Activated CD4-positive, alpha-beta T cell treated with anti-CD3 and anti-CD28 coated beads for 4 hours (primary cell): ENCODE results near the gene EFTUD2.
A peak's percentile ranks its signal among the peaks of the same experiment; 100 is the strongest.

ENCODE experiments used
- DNase-seq, 2 donors: peaks; one replicate each; pipeline ENCODE4 v3.0.0-alpha.2; 2020

Gene EFTUD2

DNA sequence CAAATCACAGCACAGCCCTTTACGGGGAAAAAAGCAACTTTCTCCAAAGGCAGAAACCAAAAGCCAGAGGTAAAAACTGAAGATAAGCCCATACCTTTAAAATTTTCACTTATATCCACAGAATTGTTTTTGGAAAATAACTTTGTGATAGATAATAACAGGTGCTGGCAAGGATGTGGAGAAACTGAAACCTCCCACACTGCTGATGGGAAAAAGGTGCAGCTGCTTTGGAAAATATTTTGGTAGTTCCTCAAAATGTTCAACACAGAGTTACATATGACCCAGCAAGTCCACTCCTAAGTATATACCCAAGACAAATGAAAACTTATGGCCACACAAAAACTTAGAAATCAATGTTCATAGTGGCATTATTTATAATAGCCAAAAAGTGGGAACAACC is 12.2 kb downstream of the EFTUD2 start:
- no peak for DNase-seq

DNA sequence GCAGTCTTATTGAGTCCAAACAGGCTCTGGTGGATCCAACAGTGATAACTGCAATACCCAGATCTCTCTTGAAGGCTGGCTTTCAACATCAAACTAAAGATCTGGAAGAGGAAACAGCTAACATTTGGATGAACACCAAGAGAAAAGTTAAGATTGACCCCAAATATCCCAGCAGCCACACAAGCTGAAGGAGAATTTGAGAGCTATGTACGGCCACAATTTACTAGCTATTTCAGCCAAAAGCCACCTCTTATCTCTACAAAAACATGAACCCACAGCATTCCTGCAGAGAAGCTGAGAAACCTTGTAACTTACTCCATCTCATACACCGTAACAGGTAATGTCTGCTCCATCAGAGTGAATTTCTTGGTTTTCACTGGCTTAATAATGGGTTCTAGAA is 14.3 kb downstream of the EFTUD2 start:
- no peak for DNase-seq

DNA sequence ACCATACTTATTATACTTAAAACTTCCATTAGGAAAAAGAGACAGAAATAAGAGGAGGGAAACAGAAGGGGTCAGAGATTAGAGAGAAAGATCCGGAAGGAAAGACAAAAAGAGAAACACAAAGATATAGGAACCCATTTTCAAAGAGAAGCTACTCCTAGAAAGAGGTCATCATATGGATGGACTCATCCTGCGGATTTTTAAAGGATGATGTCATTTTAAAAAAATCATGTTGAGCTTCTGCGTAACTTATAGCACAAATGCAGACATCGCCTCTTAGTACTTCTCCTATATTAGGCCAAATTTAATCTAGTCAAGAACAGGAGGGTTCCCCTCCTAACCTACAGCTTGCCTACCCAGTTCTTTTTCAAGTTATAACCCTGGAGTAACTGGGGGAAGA is 18.1 kb downstream of the EFTUD2 start:
- DNase-seq: no peak

- DNase-seq: no peak
Observed at GRCh38 chr17:44880062-44880461, 19.2 kb downstream of the EFTUD2 start.

GRCh38 chr17:44879376-44879775 is 19.9 kb downstream of the EFTUD2 start:
- no peak for DNase-seq

DNA sequence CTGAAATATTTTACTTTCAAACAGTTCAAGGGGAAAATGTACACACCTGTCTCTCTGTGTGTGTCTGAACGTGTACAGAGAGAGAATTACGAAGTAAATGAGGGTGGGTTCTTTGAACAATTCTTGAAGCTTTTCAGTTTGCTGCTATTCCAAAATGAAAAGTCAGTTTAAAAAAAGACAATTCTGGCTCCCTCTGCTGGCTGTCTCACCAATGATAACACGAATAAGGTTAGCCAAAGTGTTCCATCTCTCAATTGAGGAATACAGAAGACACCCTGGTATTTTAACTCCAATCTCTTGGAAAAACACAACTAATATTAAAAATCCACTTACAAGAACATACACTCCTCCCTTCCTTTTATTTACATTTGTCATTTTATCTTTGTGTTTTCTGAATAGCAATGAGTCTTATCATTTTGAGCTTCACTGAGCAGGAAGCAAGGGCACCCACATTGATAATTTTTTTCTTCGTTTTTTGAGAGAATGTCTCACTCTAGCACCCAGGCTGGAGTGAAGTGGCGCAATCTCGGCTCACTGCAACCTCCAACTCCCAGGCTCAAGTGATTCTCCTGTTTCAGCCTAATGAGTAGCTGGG is 20.5 kb downstream of the EFTUD2 start:
- peak in 1 of 2 donors; percentile 21 for DNase-seq

GRCh38 chr17:44877121-44877520 is 22.1 kb downstream of the EFTUD2 start:
- no peak for DNase-seq

DNA sequence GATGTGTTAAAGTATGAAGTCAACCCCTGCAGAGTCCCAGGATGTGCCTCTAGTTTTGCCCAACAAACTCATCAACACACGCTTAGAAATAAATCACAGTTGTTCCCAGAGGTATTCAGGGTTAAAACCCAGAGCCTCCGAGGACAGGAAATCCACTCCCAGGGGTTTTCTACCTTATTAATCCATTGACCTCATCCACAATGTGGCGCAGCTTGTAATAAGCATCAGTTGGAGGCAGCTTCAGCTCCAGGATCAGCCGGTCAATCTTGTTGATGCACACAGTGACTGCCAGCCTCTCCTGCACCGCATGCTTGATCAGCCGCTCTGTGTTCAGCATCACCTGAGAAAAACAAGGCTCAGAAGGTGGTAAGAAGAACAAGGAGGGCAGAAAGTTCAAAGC is 23.5 kb downstream of the EFTUD2 start:
- no peak for DNase-seq

- DNase-seq: no peak
Observed at GRCh38 chr17:44872131-44872768, 27.0 kb downstream of the EFTUD2 start.

DNA sequence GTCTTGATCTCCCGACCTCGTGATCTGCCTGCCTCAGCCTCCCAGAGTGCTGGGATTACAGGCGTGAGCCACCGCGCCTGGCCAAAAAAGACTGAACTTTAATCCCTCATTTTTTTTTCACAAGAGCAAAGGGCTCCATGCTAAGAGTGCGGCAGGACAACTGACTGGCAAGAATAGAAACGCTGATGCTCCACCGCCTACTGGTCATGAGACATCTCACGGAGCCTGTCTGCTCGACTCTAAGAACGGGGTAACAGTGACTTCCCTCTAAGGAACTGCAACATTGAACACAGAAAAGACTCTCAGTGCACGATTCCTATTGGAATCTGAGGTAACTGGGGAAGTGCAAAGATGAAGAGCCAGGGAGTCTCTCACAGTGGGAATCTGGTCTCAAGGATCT is 27.7 kb downstream of the EFTUD2 start:
- no peak for DNase-seq

DNA sequence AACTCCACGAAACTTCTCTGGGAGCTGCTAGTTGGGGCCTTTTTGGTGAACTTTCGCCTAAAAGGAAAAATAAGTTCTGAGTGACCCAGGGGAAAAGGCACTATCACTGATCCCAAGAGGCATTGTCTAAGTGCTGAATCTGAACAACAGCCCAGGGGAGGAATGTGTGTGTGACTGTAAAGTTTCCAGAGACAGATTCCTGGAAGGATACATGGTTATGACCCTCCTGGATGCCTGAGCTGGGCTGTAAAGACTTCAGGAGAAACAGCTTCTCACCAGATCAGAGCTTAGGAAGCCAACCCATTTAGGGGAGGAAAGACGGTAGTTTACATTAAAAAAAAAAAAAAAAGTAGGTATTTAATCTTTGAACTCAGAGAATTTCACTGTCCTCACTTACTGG is 31.4 kb downstream of the EFTUD2 start:
- DNase-seq: no peak

DNA sequence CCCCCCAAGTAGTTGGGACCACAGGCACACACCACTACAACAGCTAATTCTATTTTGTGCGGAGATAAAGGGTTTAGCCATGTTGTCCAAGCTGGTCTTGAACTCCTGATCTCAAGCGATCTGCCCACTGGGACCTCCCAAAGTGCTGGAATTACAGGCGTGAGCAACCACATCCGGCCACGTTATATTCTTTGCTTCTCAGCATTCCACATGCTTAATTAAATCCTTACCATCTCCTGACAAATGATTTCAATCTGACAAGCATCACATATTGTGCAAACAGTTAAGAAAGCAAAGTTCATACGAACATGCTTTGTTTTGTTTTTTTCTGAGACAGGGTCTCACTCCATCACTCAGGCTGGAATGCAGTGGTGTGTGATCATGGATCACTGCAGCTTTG is 33.3 kb downstream of the EFTUD2 start:
- DNase-seq: no peak

DNA sequence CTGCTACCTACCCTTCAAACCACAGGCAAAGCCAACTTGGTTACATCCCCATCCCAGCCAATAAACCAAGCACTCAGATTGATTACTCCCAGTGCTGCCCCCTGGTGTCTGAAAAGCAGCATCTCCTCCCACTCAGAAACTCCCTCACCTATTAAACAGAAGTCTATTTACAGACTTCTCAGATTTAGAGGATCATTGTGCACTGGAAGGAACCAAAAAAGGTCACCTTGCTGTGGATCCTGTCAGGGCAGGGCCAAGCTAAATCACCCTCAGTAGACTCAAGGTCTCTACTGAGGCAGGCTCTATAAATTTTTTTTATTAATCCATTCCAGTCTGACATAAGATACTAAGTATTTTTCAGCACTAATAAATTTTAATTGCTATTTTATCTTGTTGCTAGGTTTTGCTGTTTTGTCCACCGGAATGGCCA is 34.0 kb downstream of the EFTUD2 start:
- DNase-seq: peak; percentile 74 to 79

- no peak for DNase-seq
Observed at GRCh38 chr17:44864831-44865230, 34.4 kb downstream of the EFTUD2 start.

DNA sequence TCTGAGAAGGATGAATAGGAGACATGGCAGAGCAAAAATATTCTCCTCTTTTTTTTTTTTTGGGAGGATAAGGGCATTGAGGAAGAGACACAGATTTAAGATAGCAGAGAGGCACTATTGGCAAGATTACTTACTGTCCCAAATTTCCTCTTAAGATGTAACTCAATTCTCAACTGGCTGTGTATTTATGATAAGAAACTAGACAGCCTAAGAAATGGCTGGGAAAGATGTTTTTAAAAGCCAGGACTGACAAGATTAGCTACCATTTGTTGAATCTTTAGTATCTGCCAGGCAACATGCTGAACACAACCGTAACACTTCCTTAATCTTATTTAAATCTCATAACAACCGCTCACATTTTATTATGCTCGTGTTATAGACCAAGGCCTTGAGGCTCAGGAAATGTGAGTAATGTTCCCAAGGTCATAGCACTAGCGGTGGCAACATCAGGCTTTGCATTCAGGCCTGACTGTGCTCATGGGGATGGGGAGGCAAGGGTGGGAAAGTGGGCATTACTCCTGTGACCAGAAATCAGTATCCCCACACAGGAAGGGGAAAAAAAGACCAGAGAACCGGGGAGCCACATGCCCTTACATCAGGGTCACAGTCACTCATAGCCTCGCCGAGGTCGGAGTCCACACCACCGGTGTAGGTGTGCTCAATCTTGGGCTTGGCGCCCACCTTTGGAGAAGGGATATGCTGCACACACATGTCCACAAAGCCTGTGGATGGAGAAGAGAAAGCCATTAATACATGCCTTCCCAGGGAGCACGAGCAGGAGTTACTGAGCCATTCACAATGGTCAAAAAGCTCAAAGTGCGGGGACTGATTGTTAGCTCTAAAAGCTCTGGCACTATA is 36.0 kb downstream of the EFTUD2 start:
- no peak for DNase-seq

- no peak for DNase-seq
Observed at GRCh38 chr17:44862278-44862914, 36.8 kb downstream of the EFTUD2 start.

DNA sequence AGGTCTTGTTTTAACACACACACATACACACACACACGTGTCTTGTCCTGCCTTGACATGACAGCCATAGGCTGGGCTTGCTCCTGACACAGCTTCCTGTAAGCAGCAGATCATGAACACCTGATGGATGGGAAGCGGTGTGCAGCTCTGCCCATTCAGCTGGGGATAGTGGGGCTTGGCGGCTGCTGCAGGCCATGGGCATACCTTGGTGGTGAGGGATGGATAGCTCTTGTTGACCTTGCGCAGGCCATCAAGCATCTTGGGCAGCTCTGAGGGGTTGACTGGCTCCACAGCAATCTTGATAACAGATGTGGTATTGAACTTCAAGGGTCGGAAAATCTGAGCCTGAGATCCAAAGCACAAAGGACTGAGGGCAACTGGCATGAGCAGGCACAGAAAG is 39.5 kb downstream of the EFTUD2 start:
- DNase-seq: no peak

GRCh38 chr17:44854192-44854591 is 45.1 kb downstream of the EFTUD2 start:
- no peak for DNase-seq

DNA sequence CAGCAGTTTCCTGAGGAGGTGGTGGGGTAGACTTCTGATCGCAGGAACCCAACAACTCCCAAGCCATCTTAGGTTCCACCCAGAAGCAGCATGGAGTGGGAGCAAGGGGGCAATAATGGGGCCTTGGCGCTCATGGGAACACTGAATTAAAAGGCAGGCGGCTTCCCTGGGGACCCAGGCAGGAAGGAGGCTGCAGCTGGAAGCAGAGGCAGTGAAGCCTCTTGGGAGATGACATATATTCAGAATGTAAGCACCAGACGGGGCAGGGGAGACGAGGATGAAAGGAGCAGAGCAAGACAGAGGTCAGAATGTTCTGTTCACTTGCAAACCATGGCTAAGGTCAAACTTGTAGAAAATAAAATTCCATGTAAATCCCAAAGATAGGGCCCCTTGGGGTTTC is 48.6 kb downstream of the EFTUD2 start:
- DNase-seq: no peak

- DNase-seq: no peak
Observed at GRCh38 chr17:44850025-44850424, 49.2 kb downstream of the EFTUD2 start.

GRCh38 chr17:44848961-44849489 is 50.2 kb downstream of the EFTUD2 start:
- DNase-seq: no peak

GRCh38 chr17:44848257-44848795 is 50.9 kb downstream of the EFTUD2 start:
- DNase-seq: no peak

- no peak for DNase-seq
Observed at GRCh38 chr17:44847586-44847985, 51.7 kb downstream of the EFTUD2 start, which contains the start of gene HIGD1B. Gene HIGD1B (plus strand): TSS chr17:44847883. CDS start chr17:44848153, 270 bp downstream.
